ENCODE measurements around the gene ATXN10.

The ATXN10 gene

GRCh38 chr22:45819305-45819704 lies 147.7 kb downstream of the ATXN10 start:
- TF ChIP-seq, protein P1, sequence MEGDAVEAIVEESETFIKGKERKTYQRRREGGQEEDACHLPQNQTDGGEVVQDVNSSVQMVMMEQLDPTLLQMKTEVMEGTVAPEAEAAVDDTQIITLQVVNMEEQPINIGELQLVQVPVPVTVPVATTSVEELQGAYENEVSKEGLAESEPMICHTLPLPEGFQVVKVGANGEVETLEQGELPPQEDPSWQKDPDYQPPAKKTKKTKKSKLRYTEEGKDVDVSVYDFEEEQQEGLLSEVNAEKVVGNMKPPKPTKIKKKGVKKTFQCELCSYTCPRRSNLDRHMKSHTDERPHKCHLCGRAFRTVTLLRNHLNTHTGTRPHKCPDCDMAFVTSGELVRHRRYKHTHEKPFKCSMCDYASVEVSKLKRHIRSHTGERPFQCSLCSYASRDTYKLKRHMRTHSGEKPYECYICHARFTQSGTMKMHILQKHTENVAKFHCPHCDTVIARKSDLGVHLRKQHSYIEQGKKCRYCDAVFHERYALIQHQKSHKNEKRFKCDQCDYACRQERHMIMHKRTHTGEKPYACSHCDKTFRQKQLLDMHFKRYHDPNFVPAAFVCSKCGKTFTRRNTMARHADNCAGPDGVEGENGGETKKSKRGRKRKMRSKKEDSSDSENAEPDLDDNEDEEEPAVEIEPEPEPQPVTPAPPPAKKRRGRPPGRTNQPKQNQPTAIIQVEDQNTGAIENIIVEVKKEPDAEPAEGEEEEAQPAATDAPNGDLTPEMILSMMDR (IDR thresholded peaks at IDR 0.05; ENCODE audit: insufficient read depth, missing control alignments) = no peak
- DNase-seq (ENCODE audit: insufficient read length, low spot score) = no peak
- no peak for FAIRE-seq

DNA sequence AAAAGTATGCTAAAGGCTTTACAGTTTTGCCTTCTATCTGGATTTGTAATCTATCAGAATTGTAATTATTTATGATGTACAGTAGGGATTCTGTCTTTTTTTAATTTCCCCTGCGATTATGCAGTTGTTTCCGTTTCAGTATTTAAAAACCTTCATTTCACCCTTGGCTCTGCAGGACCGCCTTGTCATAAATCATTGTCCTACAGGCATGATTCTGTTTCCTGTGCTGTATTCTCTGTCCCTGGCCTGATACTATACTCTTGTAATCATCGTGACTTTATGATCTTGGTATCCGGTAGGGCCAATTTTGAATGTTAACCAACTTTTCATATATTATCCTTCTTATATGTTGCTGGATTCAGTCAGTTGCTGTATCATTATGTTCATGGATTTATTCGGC lies 151.7 kb downstream of the ATXN10 start:
- FAIRE-seq (no peak), DNase-seq (ENCODE audit: insufficient read length, low spot score) (no peak)
- TF ChIP-seq, protein P1 (IDR thresholded peaks at IDR 0.05; ENCODE audit: insufficient read depth, missing control alignments) = no peak

- FAIRE-seq = no peak
- DNase-seq (ENCODE audit: insufficient read length, low spot score) = no peak
- TF ChIP-seq, protein P1 (IDR thresholded peaks at IDR 0.05; ENCODE audit: insufficient read depth, missing control alignments) = no peak
These were observed 154.9 kb downstream of the ATXN10 start for GRCh38 chr22:45826520-45826919.

DNA sequence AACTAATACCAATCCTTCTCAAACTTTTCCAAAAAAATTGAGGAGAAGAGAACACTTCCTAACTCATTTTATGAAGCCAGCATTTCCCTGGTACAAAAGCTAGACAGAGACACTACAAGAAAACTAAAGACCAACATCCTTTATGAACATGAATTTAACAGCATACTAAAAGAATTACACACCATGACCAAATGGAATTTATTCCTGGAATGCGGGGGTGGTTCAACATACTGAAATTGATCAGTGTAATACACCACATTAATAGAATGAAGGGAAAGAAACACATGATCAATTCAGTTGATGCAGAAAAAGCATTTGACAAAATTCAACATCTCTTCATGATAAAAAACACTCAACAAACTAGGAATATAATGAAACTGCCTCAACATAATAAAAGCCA lies 157.2 kb downstream of the ATXN10 start:
- TF ChIP-seq, protein P1 (IDR thresholded peaks at IDR 0.05; ENCODE audit: insufficient read depth, missing control alignments) = no peak
- no peak for FAIRE-seq
- DNase-seq (ENCODE audit: insufficient read length, low spot score) = no peak

- FAIRE-seq (no peak), DNase-seq (ENCODE audit: insufficient read length, low spot score) (no peak)
- TF ChIP-seq, protein P1 (IDR thresholded peaks at IDR 0.05; ENCODE audit: insufficient read depth, missing control alignments) = no peak
These were observed 159.1 kb downstream of the ATXN10 start for GRCh38 chr22:45830531-45831245.

DNA sequence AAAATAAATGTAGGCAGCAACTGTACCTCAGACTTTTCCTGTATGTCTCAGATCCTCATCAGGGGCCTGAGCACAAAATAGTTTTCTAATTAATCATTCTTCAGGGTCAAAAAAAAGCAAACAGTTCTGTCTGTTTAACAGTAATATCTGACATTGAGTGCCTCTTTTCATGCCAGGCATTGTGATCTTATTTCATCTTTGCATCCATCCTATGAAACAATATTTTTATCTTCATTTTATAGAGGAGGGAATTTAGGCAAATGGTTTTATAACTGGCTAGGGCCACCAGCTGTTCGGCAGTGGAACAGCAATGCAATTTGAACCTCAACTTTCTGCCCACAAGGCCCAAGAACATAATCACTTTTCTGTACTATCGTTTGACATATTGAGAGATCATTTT lies 159.8 kb downstream of the ATXN10 start:
- no peak for FAIRE-seq
- no peak for DNase-seq (ENCODE audit: insufficient read length, low spot score)
- TF ChIP-seq, protein P1 (IDR thresholded peaks at IDR 0.05; ENCODE audit: insufficient read depth, missing control alignments) = peak; percentile 30

GRCh38 chr22:45832180-45832579 lies 160.5 kb downstream of the ATXN10 start:
- DNase-seq (ENCODE audit: insufficient read length, low spot score) = no peak
- TF ChIP-seq, protein P1 (IDR thresholded peaks at IDR 0.05; ENCODE audit: insufficient read depth, missing control alignments) = no peak
- no peak for FAIRE-seq

Measured in D721Med (cell line).